ENCODE measurements around the gene PCIF1.
A peak's percentile ranks its signal among the peaks of the same experiment; 100 is the strongest.

Gene PCIF1

DNA sequence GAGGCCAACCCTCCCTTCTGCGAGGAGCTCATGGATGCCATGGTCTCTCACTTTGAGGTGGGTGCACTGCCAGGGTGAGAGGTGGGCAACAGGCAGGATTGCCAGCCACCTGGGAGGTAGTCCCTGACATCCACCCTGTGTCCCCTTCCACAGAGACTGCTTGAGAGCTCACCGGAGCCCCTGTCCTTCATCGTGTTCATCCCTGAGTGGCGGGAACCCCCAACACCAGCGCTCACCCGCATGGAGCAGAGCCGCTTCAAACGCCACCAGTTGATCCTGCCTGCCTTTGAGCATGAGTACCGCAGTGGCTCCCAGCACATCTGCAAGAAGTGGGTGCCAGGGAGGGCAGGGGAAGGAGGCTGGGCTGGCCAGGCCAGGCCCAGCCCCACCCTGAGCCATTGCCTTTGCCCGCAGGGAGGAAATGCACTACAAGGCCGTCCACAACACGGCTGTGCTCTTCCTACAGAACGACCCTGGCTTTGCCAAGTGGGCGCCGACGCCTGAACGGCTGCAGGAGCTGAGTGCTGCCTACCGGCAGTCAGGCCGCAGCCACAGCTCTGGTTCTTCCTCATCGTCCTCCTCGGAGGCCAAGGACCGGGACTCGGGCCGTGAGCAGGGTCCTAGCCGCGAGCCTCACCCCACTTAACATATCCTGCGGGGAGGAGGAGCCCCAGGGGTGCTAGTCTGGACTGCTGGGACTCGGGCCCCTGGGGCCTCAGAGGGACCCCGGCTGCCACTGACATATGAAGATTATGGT lies 12.8 kb downstream of the PCIF1 start:
- Histone ChIP-seq H3K36me3 (ENCODE audit: control insufficient read depth in 2 of 2, insufficient read depth in 1 of 2, low read length in 2 of 2) (peaks cover 0 to 98% of the 10 kb centered on the region in 2 experiments; a peak in 2 of 3 replicates), H3K9me3 (ENCODE audit: control insufficient read depth, insufficient read depth, low read depth, low read length) (no peaks in the 10 kb centered on the region), H3K4me3 (ENCODE audit: low read depth, low read length) (no peak overlapping the region), H3K27ac (ENCODE audit: extremely low read depth, low read depth, low read length) (no peak overlapping the region), H3K4me1 (ENCODE audit: control insufficient read depth, insufficient read depth, low read length) (no peaks in the 10 kb centered on the region)
- POLR2A ChIA-PET, result interaction anchor here (3.8 kb wide), 1 partner anchor 13 kb away, joined by 28 read pairs; the partner anchor contains the start of gene PCIF1
- TF ChIP-seq SCRT2 (tag by site-specific recombination; IDR thresholded peaks at IDR 0.05), result peak; percentile 70
- TF ChIP-seq, protein P1, sequence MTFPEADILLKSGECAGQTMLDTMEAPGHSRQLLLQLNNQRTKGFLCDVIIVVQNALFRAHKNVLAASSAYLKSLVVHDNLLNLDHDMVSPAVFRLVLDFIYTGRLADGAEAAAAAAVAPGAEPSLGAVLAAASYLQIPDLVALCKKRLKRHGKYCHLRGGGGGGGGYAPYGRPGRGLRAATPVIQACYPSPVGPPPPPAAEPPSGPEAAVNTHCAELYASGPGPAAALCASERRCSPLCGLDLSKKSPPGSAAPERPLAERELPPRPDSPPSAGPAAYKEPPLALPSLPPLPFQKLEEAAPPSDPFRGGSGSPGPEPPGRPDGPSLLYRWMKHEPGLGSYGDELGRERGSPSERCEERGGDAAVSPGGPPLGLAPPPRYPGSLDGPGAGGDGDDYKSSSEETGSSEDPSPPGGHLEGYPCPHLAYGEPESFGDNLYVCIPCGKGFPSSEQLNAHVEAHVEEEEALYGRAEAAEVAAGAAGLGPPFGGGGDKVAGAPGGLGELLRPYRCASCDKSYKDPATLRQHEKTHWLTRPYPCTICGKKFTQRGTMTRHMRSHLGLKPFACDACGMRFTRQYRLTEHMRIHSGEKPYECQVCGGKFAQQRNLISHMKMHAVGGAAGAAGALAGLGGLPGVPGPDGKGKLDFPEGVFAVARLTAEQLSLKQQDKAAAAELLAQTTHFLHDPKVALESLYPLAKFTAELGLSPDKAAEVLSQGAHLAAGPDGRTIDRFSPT (tag by site-specific recombination; IDR thresholded peaks at IDR 0.05), result no peak
- CTCF ChIA-PET, result no interaction called here

DNA sequence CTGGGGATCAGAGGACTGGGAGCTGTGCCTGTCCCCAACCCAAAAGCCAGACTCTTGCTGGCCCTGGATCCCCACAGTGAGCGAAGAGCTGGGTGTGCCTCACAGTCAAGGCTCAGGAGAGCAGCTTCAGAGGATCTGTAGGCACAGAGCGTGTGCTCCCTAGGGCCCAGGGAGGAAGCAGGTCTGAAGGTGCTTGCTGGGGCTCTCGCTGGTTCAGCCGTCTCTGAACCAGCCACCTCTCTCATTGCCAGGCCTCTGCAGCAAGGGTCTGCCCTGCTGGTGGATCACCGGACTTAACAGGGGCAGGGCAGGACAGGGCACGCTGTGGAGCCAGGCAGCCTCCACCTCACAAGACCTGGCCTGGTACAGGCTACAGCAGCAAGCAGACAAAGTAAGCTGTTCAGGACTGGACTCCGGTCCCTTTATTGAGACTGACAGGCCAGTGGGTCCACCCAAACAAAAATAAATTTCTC lies 13.8 kb downstream of the PCIF1 start:
- Histone ChIP-seq H3K4me3 (ENCODE audit: low read depth, low read length) (no peak overlapping the region), H3K4me1 (ENCODE audit: control insufficient read depth, insufficient read depth, low read length) (no peaks in the 10 kb centered on the region), H3K27ac (ENCODE audit: extremely low read depth, low read depth, low read length) (no peak overlapping the region), H3K9me3 (ENCODE audit: control insufficient read depth, insufficient read depth, low read depth, low read length) (no peaks in the 10 kb centered on the region), H3K36me3 (ENCODE audit: control insufficient read depth in 2 of 2, insufficient read depth in 1 of 2, low read length in 2 of 2) (peaks cover 0 to 100% of the 10 kb centered on the region in 2 experiments; a peak in 1 of 3 replicates)
- ChIA-PET POLR2A (interaction anchor here (0.5 to 3.8 kb wide), 6 partner anchors 9 to 134 kb away, joined by 3 to 28 read pairs (median 6); partner anchors contain the start of gene PCIF1), CTCF (interaction anchor here (1.2 to 1.8 kb wide), 2 partner anchors 38 to 149 kb away, joined by 4 to 8 read pairs; no protein-coding TSS in a partner anchor)
- TF ChIP-seq ZNF600 (tag by site-specific recombination; IDR thresholded peaks at IDR 0.05) (0 out of 2 replicates have a peak, but pooled peaks have one; percentile 9), ZNF692 (tag by site-specific recombination; IDR thresholded peaks at IDR 0.05) (no peak)

GRCh38 chr20:45948742-45949541 lies 14.5 kb downstream of the PCIF1 start:
- TF ChIP-seq ZNF701 (tag by site-specific recombination; IDR thresholded peaks at IDR 0.05), result no peak
- no peak for TF ChIP-seq ZNF664 (tag by site-specific recombination; IDR thresholded peaks at IDR 0.05)
- peak; percentile 77 for TF ChIP-seq ZNF600 (tag by site-specific recombination; IDR thresholded peaks at IDR 0.05)
- no peak for TF ChIP-seq SP7 (tag by site-specific recombination; IDR thresholded peaks at IDR 0.05)
- H3K27ac ChIP-seq (ENCODE audit: extremely low read depth, low read depth, low read length), result no peak overlapping the region
- H3K9me3 ChIP-seq (ENCODE audit: control insufficient read depth, insufficient read depth, low read depth, low read length), result no peaks in the 10 kb centered on the region
- H3K4me1 ChIP-seq (ENCODE audit: control insufficient read depth, insufficient read depth, low read length), result no peaks in the 10 kb centered on the region
- no peak overlapping the region for H3K4me3 ChIP-seq (ENCODE audit: low read depth, low read length)
- H3K36me3 ChIP-seq (ENCODE audit: control insufficient read depth in 2 of 2, insufficient read depth in 1 of 2, low read length in 2 of 2), result peaks cover 0 to 100% of the 10 kb centered on the region in 2 experiments; a peak in 1 of 3 replicates
- CTCF ChIA-PET, result interaction anchor here (1.2 to 1.8 kb wide), 3 partner anchors 14 to 150 kb away, joined by 3 to 8 read pairs (median 4); no protein-coding TSS in a partner anchor
- POLR2A ChIA-PET, result interaction anchor here (0.5 to 3.8 kb wide), 7 partner anchors 9 to 135 kb away, joined by 3 to 28 read pairs (median 5); partner anchors contain the start of gene PCIF1

DNA sequence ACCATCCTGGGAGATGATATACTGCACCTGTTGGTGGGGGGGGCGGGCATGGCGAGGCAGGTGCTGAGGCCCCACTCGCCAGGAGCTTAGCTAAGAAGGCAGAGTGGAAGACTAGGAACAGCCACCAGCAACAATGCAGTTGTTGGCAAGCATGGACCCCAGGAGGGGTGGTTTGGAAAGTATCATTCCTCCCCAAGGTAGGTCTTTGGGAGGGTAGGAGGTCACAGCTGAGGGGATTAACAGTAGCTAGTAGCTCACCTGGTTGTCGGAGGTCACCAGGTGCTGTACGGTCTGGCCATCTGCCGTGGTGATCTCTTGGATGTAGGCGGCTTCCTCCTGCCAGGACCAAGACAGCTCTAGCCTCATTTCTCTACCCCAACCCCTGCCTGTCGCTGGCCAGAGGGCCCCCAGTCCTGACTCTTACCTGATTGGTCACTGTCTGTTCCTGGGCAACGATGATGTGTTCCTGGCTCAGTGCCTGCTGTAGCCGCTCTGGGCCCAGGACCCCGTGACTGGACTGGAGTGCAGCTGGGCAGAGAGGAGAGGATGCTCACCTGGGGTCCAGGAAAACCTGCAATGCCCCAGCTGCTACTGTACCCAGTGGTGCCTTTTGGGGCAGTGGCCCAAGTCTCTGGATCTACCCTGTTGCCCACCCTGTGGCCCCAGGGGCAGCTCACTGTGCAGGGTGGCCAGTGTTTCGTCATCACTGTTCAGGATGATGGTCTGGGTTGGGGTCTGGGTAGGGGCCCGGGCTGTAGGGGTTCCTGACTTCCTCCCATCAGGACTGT lies 15.3 kb downstream of the PCIF1 start:
- no peak for TF ChIP-seq ZBTB44 (tag by site-specific recombination; IDR thresholded peaks at IDR 0.05)
- TF ChIP-seq ZNF623 (tag by site-specific recombination; IDR thresholded peaks at IDR 0.05), result no peak
- no peak for TF ChIP-seq MYNN (tag by site-specific recombination; IDR thresholded peaks at IDR 0.05; ENCODE audit: borderline replicate concordance)
- POLR2A ChIA-PET, result interaction anchor here (1.1 to 3.8 kb wide), 8 partner anchors 8 to 45 kb away, joined by 3 to 28 read pairs (median 6); partner anchors contain the start of gene PCIF1
- peaks cover 4 to 94% of the 10 kb centered on the region in 2 experiments; a peak in 1 of 3 replicates for H3K36me3 ChIP-seq (ENCODE audit: control insufficient read depth in 2 of 2, insufficient read depth in 1 of 2, low read length in 2 of 2)

More for the DNA sequence above, 15.3 kb downstream of the PCIF1 start:
- no peaks in the 10 kb centered on the region for H3K9me3 ChIP-seq (ENCODE audit: control insufficient read depth, insufficient read depth, low read depth, low read length)
- H3K4me1 ChIP-seq (ENCODE audit: control insufficient read depth, insufficient read depth, low read length), result no peaks in the 10 kb centered on the region
- no peak overlapping the region for H3K27ac ChIP-seq (ENCODE audit: extremely low read depth, low read depth, low read length)
- CTCF ChIA-PET, result interaction anchor here (0.6 to 1.8 kb wide), 5 partner anchors 11 to 151 kb away, joined by 3 to 4 read pairs (median 3); no protein-coding TSS in a partner anchor
- H3K4me3 ChIP-seq (ENCODE audit: low read depth, low read length), result no peak overlapping the region

Data from HEK293 (cell line).